ENCODE measurements around the gene ADCK2. TPM values are rescaled to one million over a fixed set of nuclear protein-coding genes. Genes with fewer than 3 reads are reported as not detected.
"Not testable (repeated sequence)": the region's sequence is repeated elsewhere in the genome, so short reads cannot be mapped to it uniquely, and the experiment has no call there.

Gene ADCK2
- polyA plus RNA-seq, 1 donor (not counting 4 experiments of a cell fraction or from before 2014, with no cell fraction given) = 9.5 TPM

- no peaks in the 10 kb centered on the region for H4K20me1 ChIP-seq (ENCODE audit: control insufficient read depth, extremely low read depth, insufficient read depth, low read length)
- no peak overlapping the region for H3K9ac ChIP-seq (ENCODE audit: control insufficient read depth, extremely low read depth, insufficient read depth, low read length)
- no peak for DNase-seq (ENCODE audit: low read depth, low spot score)
- H3K4me1 ChIP-seq (ENCODE audit: control insufficient read depth, extremely low read depth, insufficient read depth, low read length) = no peaks in the 10 kb centered on the region
- no peak overlapping the region for H3K4me3 ChIP-seq (ENCODE audit: control insufficient read depth in 2 of 3, extremely low read depth in 1 of 3, insufficient read depth in 2 of 3, low read depth in 1 of 3, low read length in 3 of 3)
- H3K4me2 ChIP-seq (ENCODE audit: control insufficient read depth, extremely low read depth, insufficient read depth, low read depth, low read length) = no peak overlapping the region
- peaks cover 4 to 7% of the 10 kb centered on the region in 2 experiments for H3K36me3 ChIP-seq (ENCODE audit: control insufficient read depth in 2 of 2, extremely low read depth in 1 of 2, insufficient read depth in 2 of 2, low read length in 2 of 2)
- H3K27me3 ChIP-seq (ENCODE audit: control insufficient read depth, extremely low read depth, insufficient read depth, low read length) = no peaks in the 10 kb centered on the region
- no peaks in the 10 kb centered on the region for H3K79me2 ChIP-seq (ENCODE audit: control insufficient read depth, insufficient read depth, low read length)
- FAIRE-seq = no peak
- H2AFZ ChIP-seq (ENCODE audit: control insufficient read depth, low read length) = no peak overlapping the region
- dilution Hi-C loops (cut with MboI; ENCODE audit: extremely low pct_ligation_motif_present, low sequenced_read_pairs) = no loop called here
- H3K9me3 ChIP-seq (ENCODE audit: control insufficient read depth, low read depth, low read length) = no peaks in the 10 kb centered on the region
- no peak overlapping the region for H3K27ac ChIP-seq (ENCODE audit: control insufficient read depth, insufficient read depth, low read length)
- TF ChIP-seq CTCF (optimal IDR thresholded peaks at IDR 0.05 in 1 of 3, IDR thresholded peaks at IDR 0.05 in 1 of 3, conservative IDR thresholded peaks at IDR 0.05 in 1 of 3; ENCODE audit: extremely low read depth in 1 of 3, insufficient read depth in 2 of 3, low read length in 3 of 3) (no peak), EZH2 (IDR thresholded peaks at IDR 0.05; ENCODE audit: low read length) (no peak)
- H3K9me1 ChIP-seq (ENCODE audit: control insufficient read depth, extremely low read depth, insufficient read depth, low read length) = no peaks in the 10 kb centered on the region
Observed at GRCh38 chr7:140689199-140690152, 16.7 kb downstream of the ADCK2 start.

DNA sequence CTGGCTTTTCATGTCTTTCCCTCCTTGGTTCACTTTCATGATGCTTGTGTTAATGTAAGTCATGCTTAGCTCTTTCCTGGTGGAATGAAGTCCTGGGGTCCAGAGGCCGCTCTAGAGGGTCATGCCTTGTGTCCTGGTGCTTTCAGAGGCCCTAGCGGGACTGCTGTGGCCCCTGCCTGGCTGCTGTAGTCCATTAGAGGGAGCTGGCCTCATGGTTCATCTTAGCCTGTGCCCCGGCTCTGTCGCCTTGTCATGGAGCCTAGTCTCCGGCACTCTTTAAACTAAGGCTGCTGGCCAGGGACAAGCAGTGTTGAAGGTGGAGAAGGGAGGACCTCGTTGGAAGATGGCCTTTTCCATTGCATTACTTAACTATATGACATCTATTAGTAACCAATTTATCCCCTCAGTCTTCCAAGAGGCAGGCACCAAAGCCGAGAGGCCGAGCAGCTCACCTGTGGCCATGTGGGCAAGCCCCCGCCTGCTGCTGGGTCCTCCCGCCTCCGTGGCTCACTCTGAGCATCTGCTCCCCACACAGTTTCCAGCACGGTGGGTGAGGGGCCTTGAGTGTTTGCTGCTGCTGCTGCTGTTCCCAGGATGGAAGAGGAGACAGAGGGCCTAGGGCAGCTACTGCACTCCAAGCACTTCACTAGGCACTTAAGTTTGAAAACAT is 18.8 kb downstream of the ADCK2 start:
- DNase-seq (ENCODE audit: low read depth, low spot score) (no peak), FAIRE-seq (no peak)
- Histone ChIP-seq H3K79me2 (ENCODE audit: control insufficient read depth, insufficient read depth, low read length) (no peaks in the 10 kb centered on the region), H3K4me1 (ENCODE audit: control insufficient read depth, extremely low read depth, insufficient read depth, low read length) (peaks cover 5% of the 10 kb centered on the region), H3K4me3 (ENCODE audit: control insufficient read depth in 2 of 3, extremely low read depth in 1 of 3, insufficient read depth in 2 of 3, low read depth in 1 of 3, low read length in 3 of 3) (no peak overlapping the region), H3K27ac (ENCODE audit: control insufficient read depth, insufficient read depth, low read length) (no peak overlapping the region), H2AFZ (ENCODE audit: control insufficient read depth, low read length) (no peak overlapping the region), H3K4me2 (ENCODE audit: control insufficient read depth, extremely low read depth, insufficient read depth, low read depth, low read length) (no peak overlapping the region), H3K36me3 (ENCODE audit: control insufficient read depth in 2 of 2, extremely low read depth in 1 of 2, insufficient read depth in 2 of 2, low read length in 2 of 2) (peaks cover 4 to 7% of the 10 kb centered on the region in 2 experiments), H3K9me1 (ENCODE audit: control insufficient read depth, extremely low read depth, insufficient read depth, low read length) (no peaks in the 10 kb centered on the region), H3K27me3 (ENCODE audit: control insufficient read depth, extremely low read depth, insufficient read depth, low read length) (no peaks in the 10 kb centered on the region), H3K9me3 (ENCODE audit: control insufficient read depth, low read depth, low read length) (no peaks in the 10 kb centered on the region), H3K9ac (ENCODE audit: control insufficient read depth, extremely low read depth, insufficient read depth, low read length) (no peak overlapping the region), H4K20me1 (ENCODE audit: control insufficient read depth, extremely low read depth, insufficient read depth, low read length) (no peaks in the 10 kb centered on the region)
- TF ChIP-seq CTCF (optimal IDR thresholded peaks at IDR 0.05 in 1 of 3, IDR thresholded peaks at IDR 0.05 in 1 of 3, conservative IDR thresholded peaks at IDR 0.05 in 1 of 3; ENCODE audit: extremely low read depth in 1 of 3, insufficient read depth in 2 of 3, low read length in 3 of 3) (no peak), EZH2 (IDR thresholded peaks at IDR 0.05; ENCODE audit: low read length) (no peak)
- dilution Hi-C loops (cut with MboI; ENCODE audit: extremely low pct_ligation_motif_present, low sequenced_read_pairs) = no loop called here

GRCh38 chr7:140693849-140694248 is 21.1 kb downstream of the ADCK2 start:
- peaks cover 13% of the 10 kb centered on the region for H3K4me1 ChIP-seq (ENCODE audit: control insufficient read depth, extremely low read depth, insufficient read depth, low read length)
- H3K9me3 ChIP-seq (ENCODE audit: control insufficient read depth, low read depth, low read length); H2AFZ ChIP-seq (ENCODE audit: control insufficient read depth, low read length); H4K20me1 ChIP-seq (ENCODE audit: control insufficient read depth, extremely low read depth, insufficient read depth, low read length); H3K9ac ChIP-seq (ENCODE audit: control insufficient read depth, extremely low read depth, insufficient read depth, low read length); H3K9me1 ChIP-seq (ENCODE audit: control insufficient read depth, extremely low read depth, insufficient read depth, low read length); H3K4me3 ChIP-seq (ENCODE audit: control insufficient read depth in 2 of 3, extremely low read depth in 1 of 3, insufficient read depth in 2 of 3, low read depth in 1 of 3, low read length in 3 of 3); H3K27ac ChIP-seq (ENCODE audit: control insufficient read depth, insufficient read depth, low read length); DNase-seq (ENCODE audit: low read depth, low spot score); FAIRE-seq; H3K4me2 ChIP-seq (ENCODE audit: control insufficient read depth, extremely low read depth, insufficient read depth, low read depth, low read length); H3K36me3 ChIP-seq (ENCODE audit: control insufficient read depth in 2 of 2, extremely low read depth in 1 of 2, insufficient read depth in 2 of 2, low read length in 2 of 2); dilution Hi-C loops (cut with MboI; ENCODE audit: extremely low pct_ligation_motif_present, low sequenced_read_pairs); H3K27me3 ChIP-seq (ENCODE audit: control insufficient read depth, extremely low read depth, insufficient read depth, low read length): not testable (repeated sequence)
- peaks cover 20% of the 10 kb centered on the region for H3K79me2 ChIP-seq (ENCODE audit: control insufficient read depth, insufficient read depth, low read length)

Measured in keratinocyte (primary cell).